ENCODE data around the gene GYG1. TPM values are rescaled to one million over a fixed set of nuclear protein-coding genes. Genes with fewer than 3 reads are reported as not detected.

GYG1 gene
- total RNA-seq, 1 donor from 2014 or later: 45.6 TPM

- no peak for ATAC-seq
- intact Hi-C loops (cut with DNase I): no loop called here
- H3K36me3 ChIP-seq: no peaks in the 10 kb centered on the region
Observed at GRCh38 chr3:148951599-148952361, 39.6 kb upstream of the GYG1 start.

DNA sequence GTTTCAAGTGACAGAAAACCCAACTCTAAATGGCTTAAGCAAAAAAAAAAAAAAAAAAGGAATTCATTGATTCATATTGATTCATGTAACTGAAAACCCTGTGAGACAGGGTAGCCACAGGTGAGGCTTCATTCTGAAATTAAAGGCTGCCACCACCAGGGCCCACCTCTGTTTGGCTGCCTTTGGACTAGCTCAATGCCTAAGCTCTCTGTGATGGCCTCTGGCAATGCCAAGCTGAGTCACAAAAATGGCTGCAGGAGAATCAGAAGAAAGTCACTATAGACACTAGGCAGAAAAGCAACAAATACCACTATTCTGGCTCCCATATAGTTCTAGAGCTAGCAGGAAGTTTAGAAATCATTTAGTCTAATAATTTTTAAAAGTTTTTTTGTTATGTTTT, 38.2 kb upstream of the GYG1 start:
- intact Hi-C loops (cut with DNase I): no loop called here
- H3K4me3 ChIP-seq: no peak overlapping the region
- no peak for ATAC-seq
- H3K36me3 ChIP-seq: no peaks in the 10 kb centered on the region
- H3K27ac ChIP-seq: no peak overlapping the region
- no peak for TF ChIP-seq CTCF (IDR thresholded peaks at IDR 0.05)
- no peaks in the 10 kb centered on the region for H3K27me3 ChIP-seq
- no peak for DNase-seq
- H3K4me1 ChIP-seq: peaks cover 4% of the 10 kb centered on the region
- H3K9me3 ChIP-seq: no peaks in the 10 kb centered on the region

More at GRCh38 chr3:148951599-148952361, 39.6 kb upstream of the GYG1 start:
- Histone ChIP-seq H3K27ac (no peak overlapping the region), H3K4me1 (peaks cover 4% of the 10 kb centered on the region), H3K9me3 (no peaks in the 10 kb centered on the region), H3K27me3 (no peaks in the 10 kb centered on the region), H3K4me3 (no peak overlapping the region)
- no peak for TF ChIP-seq CTCF (IDR thresholded peaks at IDR 0.05)
- no peak for DNase-seq

DNA sequence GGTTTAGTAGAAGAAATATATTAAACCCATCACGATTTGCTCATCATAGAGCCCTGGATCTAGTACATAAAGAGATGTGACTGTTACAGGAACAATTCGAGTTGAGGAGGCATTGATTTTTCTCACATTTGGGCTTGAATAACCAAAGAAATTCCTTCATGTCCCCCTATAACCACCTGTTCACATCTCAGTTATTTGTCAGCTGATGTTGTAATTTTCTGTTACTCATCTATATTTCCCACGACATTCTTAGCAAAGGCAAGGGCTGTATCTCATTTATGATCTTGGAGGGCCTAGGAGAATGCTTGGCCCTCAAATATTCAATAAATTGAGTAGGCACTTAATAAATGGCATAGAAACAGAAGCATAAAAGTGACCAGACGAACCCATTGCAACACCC, 36.4 kb upstream of the GYG1 start:
- Histone ChIP-seq H3K4me1 (peaks cover 4% of the 10 kb centered on the region), H3K9me3 (no peaks in the 10 kb centered on the region), H3K4me3 (no peak overlapping the region), H3K27me3 (no peaks in the 10 kb centered on the region), H3K27ac (no peak overlapping the region), H3K36me3 (no peaks in the 10 kb centered on the region)
- intact Hi-C loops (cut with DNase I): no loop called here
- ATAC-seq (no peak), DNase-seq (no peak)
- TF ChIP-seq CTCF (IDR thresholded peaks at IDR 0.05): no peak

DNA sequence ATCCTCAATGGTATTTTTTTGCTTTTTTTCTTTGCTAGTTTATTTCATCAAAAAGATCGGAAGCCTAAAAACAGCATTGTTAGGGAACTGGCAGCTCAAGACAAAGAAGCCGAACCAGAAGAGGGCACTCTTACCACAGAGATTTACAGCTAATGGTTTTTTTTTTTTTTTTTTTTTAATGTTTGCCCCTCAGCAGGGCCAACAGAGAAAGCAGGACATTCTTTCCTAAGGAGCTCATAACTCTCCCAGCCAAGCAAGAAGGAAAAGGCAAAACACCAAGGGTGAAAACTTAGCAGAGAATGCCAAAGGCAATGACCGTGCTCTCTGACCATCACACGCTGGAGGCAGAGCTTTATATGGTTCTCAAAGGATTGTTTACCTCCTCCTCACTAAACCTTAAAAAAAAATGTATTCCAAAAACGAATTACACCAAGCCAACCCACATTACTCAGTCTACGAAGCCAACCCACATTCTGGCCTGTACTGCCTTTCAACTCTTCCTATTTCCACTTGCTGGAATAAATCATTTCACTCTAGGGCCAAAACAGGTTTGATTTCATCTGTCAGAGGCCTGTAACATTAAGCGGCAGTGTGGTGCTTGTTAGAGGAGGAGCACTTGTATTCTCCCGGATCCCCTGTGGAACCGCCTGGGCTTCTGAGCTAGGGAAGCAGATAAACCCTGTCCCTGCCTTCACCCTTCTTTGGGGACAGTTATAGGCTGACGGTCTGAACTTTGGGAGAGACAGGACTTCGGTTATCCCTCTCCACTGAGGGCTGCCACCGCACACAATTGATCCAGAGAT, 35.6 kb upstream of the GYG1 start:
- peak; percentile 64 for ATAC-seq
- TF ChIP-seq CTCF (IDR thresholded peaks at IDR 0.05): peak; percentile 61
- no peak for DNase-seq

DNA sequence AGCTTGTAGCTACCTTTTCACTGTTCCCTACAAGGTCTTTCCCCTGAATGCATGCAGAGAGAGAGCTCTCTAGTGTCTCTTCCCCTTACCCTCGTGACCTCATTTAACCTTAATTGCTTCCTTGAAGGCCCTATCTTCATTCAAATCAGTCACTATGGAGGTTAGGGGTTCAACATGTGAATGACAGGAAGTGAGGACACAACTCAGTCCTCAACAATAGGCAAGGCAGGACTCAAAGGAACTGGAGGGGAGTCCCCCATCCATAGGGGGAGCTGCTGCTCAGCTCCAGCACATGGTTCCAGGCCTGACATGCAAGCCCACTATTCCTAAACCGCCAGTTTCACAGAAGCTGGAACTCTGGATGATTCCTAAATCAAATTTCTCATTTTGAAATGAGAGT, 33.8 kb upstream of the GYG1 start:
- TF ChIP-seq CTCF (IDR thresholded peaks at IDR 0.05): peak; percentile 23
- Histone ChIP-seq H3K36me3 (no peaks in the 10 kb centered on the region), H3K9me3 (no peaks in the 10 kb centered on the region), H3K4me1 (peaks cover 4% of the 10 kb centered on the region), H3K27me3 (no peaks in the 10 kb centered on the region), H3K4me3 (no peak overlapping the region), H3K27ac (no peak overlapping the region)
- peak; percentile 49 for ATAC-seq
- intact Hi-C loops (cut with DNase I): no loop called here
- no peak for DNase-seq

More for the DNA sequence above, 35.6 kb upstream of the GYG1 start:
- Histone ChIP-seq H3K4me1 (peaks cover 4% of the 10 kb centered on the region), H3K27ac (peak overlapping the region; percentile 73), H3K36me3 (no peaks in the 10 kb centered on the region), H3K9me3 (no peaks in the 10 kb centered on the region), H3K4me3 (no peak overlapping the region), H3K27me3 (no peaks in the 10 kb centered on the region)
- intact Hi-C loops (cut with DNase I): no loop called here
